ENCODE measurements around the gene CCDC7. TPM values are rescaled to one million over a fixed set of nuclear protein-coding genes. Genes with fewer than 3 reads are reported as not detected.
"Not testable (repeated sequence)": the region's sequence is repeated elsewhere in the genome, so short reads cannot be mapped to it uniquely, and the experiment has no call there.

The CCDC7 gene
- total RNA-seq, 1 donor from 2014 or later: 236 TPM

- FAIRE-seq (no peak), DNase-seq (ENCODE audit: low spot score in 2 of 2) (peak in 1 of 2 donors; percentile 5)
Observed at GRCh38 chr10:32446536-32447406, 831 bp downstream of the CCDC7 start.

- DNase-seq (ENCODE audit: low spot score in 2 of 2) (no peak), FAIRE-seq (no peak)
Observed at GRCh38 chr10:32454148-32454547, 8.2 kb downstream of the CCDC7 start.

GRCh38 chr10:32459051-32459698 is 13.2 kb downstream of the CCDC7 start:
- no peak for FAIRE-seq
- DNase-seq (ENCODE audit: low spot score in 2 of 2): no peak

GRCh38 chr10:32461203-32461602 is 15.3 kb downstream of the CCDC7 start:
- FAIRE-seq: no peak
- no peak for DNase-seq (ENCODE audit: low spot score in 2 of 2)

- no peak for DNase-seq (ENCODE audit: low spot score in 2 of 2)
- no peak for FAIRE-seq
Observed at GRCh38 chr10:32471232-32471631, 25.3 kb downstream of the CCDC7 start.

GRCh38 chr10:32477499-32477898 is 31.6 kb downstream of the CCDC7 start:
- DNase-seq (ENCODE audit: low spot score in 2 of 2) (no peak), FAIRE-seq (no peak)

- FAIRE-seq (no peak), DNase-seq (ENCODE audit: low spot score in 2 of 2) (no peak)
Observed at GRCh38 chr10:32481606-32482005, 35.7 kb downstream of the CCDC7 start.

- DNase-seq (ENCODE audit: low spot score in 2 of 2); FAIRE-seq: not testable (repeated sequence)
Observed at GRCh38 chr10:32483019-32483502, 37.1 kb downstream of the CCDC7 start.

- DNase-seq (ENCODE audit: low spot score in 2 of 2); FAIRE-seq: not testable (repeated sequence)
Observed at GRCh38 chr10:32488038-32488437, 42.1 kb downstream of the CCDC7 start.

GRCh38 chr10:32489158-32489557 is 43.2 kb downstream of the CCDC7 start:
- DNase-seq (ENCODE audit: low spot score in 2 of 2) (no peak), FAIRE-seq (no peak)

GRCh38 chr10:32489901-32490300 is 44.0 kb downstream of the CCDC7 start:
- DNase-seq (ENCODE audit: low spot score in 2 of 2) (no peak), FAIRE-seq (no peak)

- DNase-seq (ENCODE audit: low spot score in 2 of 2); FAIRE-seq: not testable (repeated sequence)
Observed at GRCh38 chr10:32494562-32494961, 48.6 kb downstream of the CCDC7 start.

GRCh38 chr10:32500136-32500535 is 54.2 kb downstream of the CCDC7 start:
- DNase-seq (ENCODE audit: low spot score in 2 of 2); FAIRE-seq: not testable (repeated sequence)

- no peak for FAIRE-seq
Observed at GRCh38 chr10:32501906-32502305, 56.0 kb downstream of the CCDC7 start.

GRCh38 chr10:32505762-32506420 is 60.0 kb downstream of the CCDC7 start:
- not testable (repeated sequence) for FAIRE-seq; DNase-seq (ENCODE audit: low spot score in 2 of 2)

More at GRCh38 chr10:32501906-32502305, 56.0 kb downstream of the CCDC7 start:
- DNase-seq (ENCODE audit: low spot score in 2 of 2): no peak

- FAIRE-seq: no peak
- no peak for DNase-seq (ENCODE audit: low spot score in 2 of 2)
Observed at GRCh38 chr10:32511599-32511998, 65.7 kb downstream of the CCDC7 start.

- FAIRE-seq: no peak
Observed at GRCh38 chr10:32516567-32517495, 70.9 kb downstream of the CCDC7 start.

GRCh38 chr10:32530231-32530630 is 84.3 kb downstream of the CCDC7 start:
- FAIRE-seq: no peak
- no peak for DNase-seq (ENCODE audit: low spot score in 2 of 2)

More at GRCh38 chr10:32516567-32517495, 70.9 kb downstream of the CCDC7 start:
- no peak for DNase-seq (ENCODE audit: low spot score in 2 of 2)

- DNase-seq (ENCODE audit: low spot score in 2 of 2): no peak
- no peak for FAIRE-seq
Observed at GRCh38 chr10:32538256-32538655, 92.3 kb downstream of the CCDC7 start.
